ENCODE measurements around the gene MRGPRE. TPM values are rescaled to one million over a fixed set of nuclear protein-coding genes. Genes with fewer than 3 reads are reported as not detected.

Gene MRGPRE
- total RNA-seq, 1 donor from 2014 or later, result 1.0 TPM

DNA sequence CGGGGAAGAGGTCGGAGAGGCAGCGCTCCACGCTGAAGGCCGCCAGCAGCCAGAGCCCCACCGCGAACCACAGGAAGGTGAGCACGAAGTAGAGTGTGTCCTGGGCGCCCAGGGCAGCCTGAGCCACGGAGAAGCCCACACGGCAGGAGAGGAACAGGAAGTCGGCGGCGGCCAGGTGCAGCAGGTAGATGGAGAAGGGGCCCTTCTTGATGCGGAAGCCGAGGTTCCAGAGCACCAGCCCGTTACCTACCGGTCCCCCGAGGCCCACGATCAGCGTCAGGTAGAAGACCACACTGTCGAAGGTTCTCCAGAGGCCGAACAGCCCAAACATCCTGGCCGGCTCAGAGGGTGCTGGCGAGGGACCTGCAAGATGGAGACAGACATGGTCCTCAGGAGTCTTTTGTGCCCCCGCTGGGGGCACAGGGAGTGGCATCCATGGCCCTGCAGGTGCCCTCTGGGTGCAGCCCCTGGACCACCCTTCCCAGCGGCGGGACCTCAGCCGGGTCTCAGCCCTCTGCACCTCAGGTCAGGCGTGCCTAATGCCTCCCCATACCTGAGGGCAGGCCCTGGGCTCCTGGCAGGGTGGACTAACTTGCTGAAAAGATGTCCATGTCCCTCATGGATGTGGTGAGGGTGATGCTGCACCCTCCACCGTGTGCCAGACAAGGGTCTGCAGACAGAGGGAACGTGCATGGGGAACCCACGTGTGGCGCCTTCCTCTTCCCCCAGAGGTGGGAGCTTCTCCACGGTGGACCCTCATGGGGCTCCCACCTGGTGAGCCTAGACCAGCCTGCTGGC is 13.5 kb downstream of the MRGPRE start, which contains the start of gene MRGPRG:
TSS of gene MRGPRG (minus strand) at position 331 of the 798 bp plus-strand sequence. CDS start at position 331, 0 bp downstream.
- Mint-ChIP-seq H3K4me1 (ENCODE audit: low read depth, unreplicated experiment) (peaks cover 13% of the 10 kb centered on the region), H3K27ac (ENCODE audit: unreplicated experiment) (no peak within 1 kb of the TSS), H3K27me3 (ENCODE audit: unreplicated experiment) (peaks cover 5% of the 10 kb centered on the region), H3K36me3 (ENCODE audit: unreplicated experiment) (no peaks in the 10 kb centered on the region), H3K4me3 (ENCODE audit: unreplicated experiment) (no peak within 1 kb of the TSS), H3K9me3 (ENCODE audit: unreplicated experiment) (peaks cover 3% of the 10 kb centered on the region)
- TF ChIP-seq, protein P1, sequence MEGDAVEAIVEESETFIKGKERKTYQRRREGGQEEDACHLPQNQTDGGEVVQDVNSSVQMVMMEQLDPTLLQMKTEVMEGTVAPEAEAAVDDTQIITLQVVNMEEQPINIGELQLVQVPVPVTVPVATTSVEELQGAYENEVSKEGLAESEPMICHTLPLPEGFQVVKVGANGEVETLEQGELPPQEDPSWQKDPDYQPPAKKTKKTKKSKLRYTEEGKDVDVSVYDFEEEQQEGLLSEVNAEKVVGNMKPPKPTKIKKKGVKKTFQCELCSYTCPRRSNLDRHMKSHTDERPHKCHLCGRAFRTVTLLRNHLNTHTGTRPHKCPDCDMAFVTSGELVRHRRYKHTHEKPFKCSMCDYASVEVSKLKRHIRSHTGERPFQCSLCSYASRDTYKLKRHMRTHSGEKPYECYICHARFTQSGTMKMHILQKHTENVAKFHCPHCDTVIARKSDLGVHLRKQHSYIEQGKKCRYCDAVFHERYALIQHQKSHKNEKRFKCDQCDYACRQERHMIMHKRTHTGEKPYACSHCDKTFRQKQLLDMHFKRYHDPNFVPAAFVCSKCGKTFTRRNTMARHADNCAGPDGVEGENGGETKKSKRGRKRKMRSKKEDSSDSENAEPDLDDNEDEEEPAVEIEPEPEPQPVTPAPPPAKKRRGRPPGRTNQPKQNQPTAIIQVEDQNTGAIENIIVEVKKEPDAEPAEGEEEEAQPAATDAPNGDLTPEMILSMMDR (IDR thresholded peaks at IDR 0.05; ENCODE audit: partially characterized antibody, unreplicated experiment), result no peak
- no peak for DNase-seq

- no peak for DNase-seq
- Mint-ChIP-seq H3K27ac (ENCODE audit: unreplicated experiment) (no peak overlapping the region), H3K9me3 (ENCODE audit: unreplicated experiment) (peaks cover 2% of the 10 kb centered on the region), H3K4me1 (ENCODE audit: low read depth, unreplicated experiment) (peaks cover 13% of the 10 kb centered on the region), H3K36me3 (ENCODE audit: unreplicated experiment) (no peaks in the 10 kb centered on the region), H3K27me3 (ENCODE audit: unreplicated experiment) (peaks cover 7% of the 10 kb centered on the region), H3K4me3 (ENCODE audit: unreplicated experiment) (no peak overlapping the region)
- TF ChIP-seq, protein P1 (IDR thresholded peaks at IDR 0.05; ENCODE audit: partially characterized antibody, unreplicated experiment), result no peak
These were observed 14.3 kb downstream of the MRGPRE start for GRCh38 chr11:3217818-3218482.

GRCh38 chr11:3216027-3216525 is 16.1 kb downstream of the MRGPRE start:
- H3K27me3 Mint-ChIP-seq (ENCODE audit: unreplicated experiment), result peaks cover 7% of the 10 kb centered on the region
- peaks cover 9% of the 10 kb centered on the region for H3K36me3 Mint-ChIP-seq (ENCODE audit: unreplicated experiment)
- H3K27ac Mint-ChIP-seq (ENCODE audit: unreplicated experiment), result no peak overlapping the region
- H3K9me3 Mint-ChIP-seq (ENCODE audit: unreplicated experiment), result peaks cover 2% of the 10 kb centered on the region
- H3K4me3 Mint-ChIP-seq (ENCODE audit: unreplicated experiment), result no peak overlapping the region
- no peak for DNase-seq
- peaks cover 13% of the 10 kb centered on the region for H3K4me1 Mint-ChIP-seq (ENCODE audit: low read depth, unreplicated experiment)
- TF ChIP-seq, protein P1 (IDR thresholded peaks at IDR 0.05; ENCODE audit: partially characterized antibody, unreplicated experiment), result no peak

GRCh38 chr11:3215346-3216026 is 16.7 kb downstream of the MRGPRE start:
- TF ChIP-seq, protein P1 (IDR thresholded peaks at IDR 0.05; ENCODE audit: partially characterized antibody, unreplicated experiment), result no peak
- Mint-ChIP-seq H3K9me3 (ENCODE audit: unreplicated experiment) (peaks cover 2% of the 10 kb centered on the region), H3K27ac (ENCODE audit: unreplicated experiment) (no peak overlapping the region), H3K36me3 (ENCODE audit: unreplicated experiment) (peaks cover 14% of the 10 kb centered on the region), H3K4me1 (ENCODE audit: low read depth, unreplicated experiment) (peaks cover 13% of the 10 kb centered on the region), H3K4me3 (ENCODE audit: unreplicated experiment) (no peak overlapping the region), H3K27me3 (ENCODE audit: unreplicated experiment) (peaks cover 7% of the 10 kb centered on the region)
- DNase-seq, result no peak

Data from glutamatergic neuron (in vitro differentiated cells).